Dedifferentiated amniotic fluid mesenchymal stem cell (primary cell): ENCODE measurements around the gene RHBDF1.

Experiments
- DNase-seq: peaks from one replicate; pipeline ENCODE4 v3.0.0-alpha.2; 2016; ENCODE audit errors: extremely low spot score

RHBDF1 gene

DNA sequence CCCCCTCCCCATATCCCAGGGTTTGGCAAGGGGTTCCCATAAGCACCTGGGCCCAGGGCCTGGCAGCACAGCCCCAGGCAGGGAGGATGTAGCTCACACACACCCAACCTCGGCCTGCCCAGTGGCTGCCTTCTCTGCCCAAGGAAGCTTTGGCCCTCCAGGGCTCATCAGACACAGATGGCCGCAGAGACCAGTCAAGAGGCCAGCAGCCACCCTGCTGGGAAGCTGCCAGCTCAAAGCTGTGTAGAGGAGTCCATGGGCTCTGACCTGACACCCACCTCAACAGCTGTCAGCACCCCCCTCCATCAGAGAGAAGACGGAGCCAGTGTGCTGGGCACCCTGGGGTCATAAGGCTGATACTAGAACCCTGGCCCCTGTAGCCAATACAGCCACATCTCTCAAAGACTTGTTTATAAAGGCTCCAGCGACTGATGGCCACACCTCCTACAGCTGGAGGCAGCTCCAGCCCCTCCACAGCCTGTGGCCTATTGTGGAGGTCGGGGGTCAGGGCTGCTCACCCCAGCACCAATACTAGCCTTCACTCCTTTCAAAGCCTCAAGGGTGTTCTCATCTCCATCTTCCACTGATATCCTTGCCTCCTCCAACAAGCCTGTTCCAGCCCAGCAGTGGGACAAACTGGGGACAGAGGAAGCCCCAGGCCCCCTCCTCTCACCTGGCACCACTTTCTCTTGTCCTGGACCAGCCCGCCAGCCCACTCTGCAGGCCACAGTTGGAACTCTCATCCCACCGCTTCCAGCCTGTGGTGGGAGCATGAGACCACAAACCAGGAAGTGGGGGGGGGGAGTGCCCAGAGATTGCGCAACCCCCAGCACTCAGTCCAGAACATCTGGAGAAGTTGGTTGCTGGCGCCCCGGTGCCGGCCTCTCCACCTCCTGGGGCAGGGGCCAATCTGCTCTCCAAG, 3.4 kb upstream of the RHBDF1 start:
- peak; percentile 70 for DNase-seq

DNA sequence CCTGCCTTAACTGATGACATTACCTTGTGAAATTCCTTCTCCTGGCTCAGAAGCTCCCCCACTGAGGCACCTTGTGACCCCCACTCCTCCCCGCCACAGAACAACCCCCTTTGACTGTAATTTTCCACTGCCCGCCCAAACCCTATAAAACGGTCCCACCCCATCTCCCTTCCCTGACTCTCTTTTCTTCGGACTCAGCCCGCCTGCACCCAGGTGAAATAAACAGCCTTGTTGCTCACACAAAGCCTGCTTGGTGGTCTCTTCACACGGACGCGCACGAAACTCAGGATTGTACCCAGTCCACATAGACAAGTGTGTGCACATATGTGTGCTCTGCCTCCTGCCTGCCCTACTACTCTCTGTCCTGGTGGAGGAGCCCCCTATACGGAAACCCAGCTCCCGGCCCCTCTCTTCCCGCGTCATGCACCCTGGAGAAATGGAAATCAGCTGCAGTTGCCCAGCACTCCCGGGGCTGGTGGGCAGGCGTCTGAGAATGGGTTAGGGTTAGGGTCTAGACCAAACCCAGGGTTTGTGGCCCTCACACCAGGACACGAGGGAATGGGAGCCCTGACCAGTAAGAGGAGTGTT, 2.4 kb upstream of the RHBDF1 start:
- no peak for DNase-seq

DNA sequence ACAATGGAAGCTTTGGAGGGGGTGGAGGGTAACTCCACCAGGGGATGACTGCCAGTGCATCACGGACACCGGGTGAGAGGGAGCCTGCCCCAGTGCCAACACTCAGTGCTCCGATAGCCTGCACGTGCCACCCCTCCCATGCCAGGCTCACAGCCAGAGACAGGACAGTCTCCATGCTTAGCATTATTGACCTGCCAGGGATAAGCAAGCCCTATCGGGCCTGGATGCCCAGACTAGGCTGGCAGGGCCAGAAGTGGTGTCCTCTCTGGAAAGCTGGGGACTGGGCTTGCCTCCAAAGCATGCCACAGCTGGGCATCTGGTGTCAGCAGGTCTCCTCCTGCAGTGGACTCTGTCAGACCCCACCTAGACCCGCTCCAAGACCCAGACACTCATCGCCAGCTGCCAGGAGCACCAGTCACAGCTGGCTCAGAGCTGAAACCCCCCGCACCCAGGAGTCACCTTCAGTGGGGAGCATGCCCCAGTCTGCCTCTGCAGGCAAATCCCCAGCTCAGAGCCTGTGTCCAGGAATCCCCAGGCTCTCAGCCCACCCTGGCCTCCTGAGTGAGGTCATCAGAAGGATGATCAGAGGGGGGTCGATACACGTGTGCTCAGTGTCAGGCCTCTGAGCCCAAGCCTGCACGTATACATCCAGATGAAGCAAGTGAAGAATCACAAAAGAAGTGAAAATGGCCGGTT, 1.8 kb upstream of the RHBDF1 start:
- DNase-seq, result no peak

DNA sequence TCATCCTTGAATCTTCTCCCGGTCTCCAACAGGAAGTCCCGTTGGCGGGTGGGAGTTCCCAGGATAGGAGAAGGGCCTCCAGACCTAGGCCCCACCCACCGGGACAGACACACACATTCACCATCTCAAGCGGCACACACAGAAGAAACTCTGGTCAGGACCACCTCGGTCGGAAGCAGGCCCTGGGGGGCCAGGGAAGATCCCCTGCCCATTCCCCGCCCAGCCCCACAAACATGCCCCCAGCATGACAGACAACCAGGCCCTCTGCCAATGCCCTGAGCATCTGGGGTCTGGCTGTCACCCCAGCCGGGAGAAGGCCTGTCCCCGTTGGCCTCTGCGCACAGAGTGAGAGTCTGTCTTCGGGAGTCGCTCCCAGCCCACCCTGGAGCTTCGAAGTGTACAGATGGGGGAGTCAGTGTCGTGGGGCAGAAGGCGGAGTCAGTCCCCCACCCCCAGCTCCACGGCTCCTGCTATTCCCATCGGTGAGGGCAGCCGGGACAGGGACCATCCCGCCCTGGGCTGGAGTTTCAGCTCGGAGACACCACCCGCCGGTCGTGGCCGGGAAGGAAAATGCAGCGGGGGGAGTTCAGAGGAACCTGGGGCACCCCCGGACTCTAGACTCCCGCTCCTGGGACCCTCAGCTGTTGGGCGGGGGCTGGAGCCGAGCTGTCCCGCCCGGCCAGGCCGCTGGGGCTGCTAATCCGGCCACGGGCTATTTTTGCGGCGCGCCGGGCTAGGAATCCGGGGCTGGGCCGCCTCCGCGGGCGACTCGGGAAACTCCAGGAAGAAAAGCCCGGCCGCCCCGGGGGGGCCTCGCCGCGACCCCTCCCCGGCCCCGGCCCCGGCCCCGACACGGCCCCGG, 660 bp downstream of the RHBDF1 start:
- peak; percentile 63 for DNase-seq

DNA sequence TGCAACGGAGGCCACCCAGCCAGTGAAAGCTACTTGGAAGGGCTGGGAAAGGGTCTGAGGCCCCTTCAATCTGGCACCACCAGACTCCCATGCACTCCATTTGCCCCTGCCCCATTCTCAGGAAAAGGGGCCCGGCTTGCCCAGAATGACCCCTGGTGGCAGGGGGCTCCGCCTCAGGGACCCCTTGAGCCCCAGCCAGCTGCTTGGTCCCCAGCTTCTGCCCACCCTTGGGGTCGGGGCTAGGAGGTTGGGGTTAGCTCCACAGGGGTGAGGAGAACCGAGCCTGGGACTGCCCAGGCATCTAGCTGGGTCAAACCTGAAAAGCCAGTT, 1.3 kb downstream of the RHBDF1 start:
- no peak for DNase-seq

DNA sequence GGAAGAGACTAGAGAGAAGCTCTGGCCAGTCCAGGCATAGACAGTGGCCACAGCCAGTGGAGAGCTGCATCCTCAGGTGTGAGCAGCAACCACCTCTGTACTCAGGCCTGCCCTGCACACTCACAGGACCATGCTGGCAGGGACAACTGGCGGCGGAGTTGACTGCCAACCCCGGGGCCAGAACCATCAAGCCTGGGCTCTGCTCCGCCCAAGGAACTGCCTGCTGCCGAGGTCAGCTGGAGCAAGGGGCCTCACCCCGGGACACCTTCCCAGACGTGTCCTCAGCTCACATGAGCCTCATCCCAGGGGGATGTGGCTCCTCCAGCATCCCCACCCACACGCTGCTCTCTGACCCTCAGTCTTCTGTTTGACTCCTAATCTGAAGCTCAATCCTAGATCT, 3.2 kb downstream of the RHBDF1 start:
- DNase-seq, result no peak

DNA sequence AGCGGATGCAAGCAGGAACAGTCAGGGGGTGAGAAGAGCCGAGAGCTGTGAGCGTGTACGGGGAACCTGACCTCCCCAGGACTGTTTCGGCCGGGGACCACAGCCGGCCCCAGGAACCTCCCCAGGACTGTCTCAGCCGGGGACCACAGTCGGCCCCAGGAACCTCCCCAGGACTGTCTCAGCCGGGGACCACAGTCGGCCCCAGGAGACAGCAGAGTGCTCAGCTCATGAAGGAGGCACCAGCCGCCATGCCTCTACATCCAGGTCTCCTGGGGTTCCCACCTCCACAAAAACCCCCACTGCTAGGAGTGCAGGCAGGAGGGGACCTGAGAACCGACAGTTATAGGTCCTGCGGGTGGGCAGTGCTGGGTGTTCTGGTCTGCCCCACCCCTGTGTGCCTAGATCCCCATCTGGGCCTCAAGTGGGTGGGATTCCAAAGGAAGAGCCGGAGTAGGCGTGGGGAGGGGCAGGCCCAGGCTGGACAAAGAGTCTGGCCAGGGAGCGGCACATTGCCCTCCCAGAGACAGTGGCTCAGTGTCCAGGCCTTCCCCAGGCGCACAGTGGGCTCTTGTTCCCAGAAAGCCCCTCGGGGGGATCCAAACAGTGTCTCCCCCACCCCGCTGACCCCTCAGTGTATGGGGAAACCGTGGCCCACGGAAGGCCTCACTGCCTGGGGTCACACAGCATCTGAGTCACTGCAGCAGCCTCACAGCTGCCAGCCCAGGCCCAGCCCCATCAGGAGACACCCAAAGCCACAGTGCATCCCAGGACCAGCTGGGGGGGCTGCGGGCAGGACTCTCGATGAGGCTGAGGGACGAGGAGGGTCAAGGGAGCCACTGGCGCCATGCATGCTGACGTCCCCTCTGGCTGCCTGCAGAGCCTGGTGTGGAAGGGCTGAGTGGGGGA, 4.3 kb downstream of the RHBDF1 start:
- DNase-seq, result no peak

DNA sequence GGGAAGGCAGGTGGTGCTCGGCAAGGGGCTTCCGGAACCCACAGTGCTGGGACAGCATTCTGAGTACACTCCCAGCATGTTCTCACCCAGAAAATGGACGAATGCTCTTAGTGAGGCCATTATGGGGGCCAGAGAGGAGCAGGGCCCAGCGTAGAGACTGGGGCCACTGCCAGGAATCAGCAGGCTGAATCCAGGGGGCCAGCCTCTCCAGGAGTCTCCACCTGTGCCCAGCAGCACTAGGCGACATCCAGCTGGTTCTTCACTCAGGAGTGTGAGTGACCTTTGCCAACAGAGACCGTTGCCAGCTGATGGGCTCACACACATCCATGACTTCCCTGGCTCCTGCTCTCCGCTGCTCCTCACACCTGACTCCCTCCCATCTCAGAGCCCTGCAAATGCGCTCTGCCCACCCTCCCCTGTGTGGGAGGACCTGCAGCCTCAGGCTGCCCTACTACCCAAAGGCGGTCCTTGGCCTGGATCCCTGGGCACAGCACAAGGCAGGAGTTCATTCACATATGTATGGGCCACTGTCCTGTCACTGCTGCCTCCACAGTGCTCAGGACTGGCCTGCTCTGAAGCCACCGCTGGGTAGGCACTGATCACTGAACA, 5.1 kb downstream of the RHBDF1 start:
- DNase-seq, result no peak

DNA sequence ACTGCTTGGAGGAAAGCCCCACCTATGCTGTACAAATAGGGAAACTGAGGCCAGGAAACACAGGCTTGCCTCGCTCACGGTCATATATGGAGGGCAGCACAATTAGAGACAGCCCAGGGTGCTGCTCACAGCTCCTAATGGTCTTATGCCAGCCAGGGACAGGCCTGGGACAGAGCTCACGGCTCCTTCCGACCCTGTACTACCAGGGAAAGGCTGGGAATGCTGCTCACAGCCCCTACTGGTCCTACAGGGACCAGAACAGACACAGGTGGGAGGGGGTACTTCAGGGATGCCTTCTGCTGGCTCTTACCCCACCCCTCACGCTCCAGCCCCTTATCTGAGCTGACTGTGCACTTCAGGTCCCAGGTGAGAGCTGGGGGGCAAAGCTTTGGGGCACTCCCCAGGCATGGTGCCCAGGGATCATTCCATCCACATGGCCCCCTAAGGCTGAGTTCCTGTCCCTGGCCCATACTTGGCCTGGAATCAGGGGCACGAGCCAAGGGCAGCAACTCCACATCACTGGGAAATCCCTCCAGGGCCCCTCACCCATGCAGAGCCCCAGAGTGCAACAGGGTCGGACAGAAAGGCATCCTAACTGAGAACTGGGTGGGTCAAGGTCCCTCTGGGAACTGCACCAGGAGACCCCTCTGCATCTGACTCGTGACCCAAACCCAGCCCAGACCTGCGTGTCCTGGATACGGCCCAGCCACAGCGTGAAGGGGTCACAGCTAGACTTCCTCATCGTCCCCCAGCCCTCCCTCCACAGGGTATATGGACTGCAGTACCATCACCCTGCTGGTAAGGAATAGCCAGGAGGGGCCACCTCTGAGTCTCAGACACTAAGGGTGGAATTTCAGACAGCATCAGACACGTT, 5.9 kb downstream of the RHBDF1 start:
- DNase-seq, result no peak

DNA sequence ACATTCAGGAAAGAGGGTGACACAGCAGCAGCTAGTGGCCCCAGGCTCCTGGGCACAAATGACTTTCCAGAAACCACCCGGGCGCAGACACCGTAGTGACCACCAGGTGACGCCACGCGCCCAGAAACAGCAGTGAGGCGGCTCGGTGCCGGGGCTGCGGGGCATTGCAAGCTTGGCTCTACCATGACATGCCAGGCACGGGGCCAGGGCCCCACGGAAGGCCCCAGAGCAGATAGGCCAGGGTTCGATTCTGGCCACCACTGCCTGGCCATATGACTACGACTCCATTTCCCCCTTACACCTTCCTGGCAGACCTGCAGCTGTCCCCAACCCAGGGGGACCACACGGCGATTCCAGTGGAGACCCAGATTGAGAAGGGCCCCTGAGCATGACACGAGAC, 6.7 kb downstream of the RHBDF1 start:
- peak; percentile 54 for DNase-seq

DNA sequence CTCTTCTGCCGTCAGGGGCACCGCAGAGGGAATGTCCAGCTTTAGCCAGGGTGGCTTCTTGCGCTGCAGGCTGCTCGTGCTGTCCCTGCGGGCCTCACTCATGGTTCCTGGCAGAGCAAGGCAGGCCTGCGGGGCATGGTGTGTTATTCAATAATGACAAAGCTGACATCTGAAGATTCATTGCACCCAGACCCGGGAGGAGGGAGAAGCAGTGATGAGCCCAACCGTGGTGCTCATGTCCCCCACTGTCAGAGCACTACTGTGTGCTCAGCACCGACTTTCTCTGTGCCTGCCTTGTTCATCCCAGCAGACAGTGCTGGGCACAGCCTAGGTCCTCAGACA, 7.5 kb downstream of the RHBDF1 start:
- DNase-seq, result no peak

DNA sequence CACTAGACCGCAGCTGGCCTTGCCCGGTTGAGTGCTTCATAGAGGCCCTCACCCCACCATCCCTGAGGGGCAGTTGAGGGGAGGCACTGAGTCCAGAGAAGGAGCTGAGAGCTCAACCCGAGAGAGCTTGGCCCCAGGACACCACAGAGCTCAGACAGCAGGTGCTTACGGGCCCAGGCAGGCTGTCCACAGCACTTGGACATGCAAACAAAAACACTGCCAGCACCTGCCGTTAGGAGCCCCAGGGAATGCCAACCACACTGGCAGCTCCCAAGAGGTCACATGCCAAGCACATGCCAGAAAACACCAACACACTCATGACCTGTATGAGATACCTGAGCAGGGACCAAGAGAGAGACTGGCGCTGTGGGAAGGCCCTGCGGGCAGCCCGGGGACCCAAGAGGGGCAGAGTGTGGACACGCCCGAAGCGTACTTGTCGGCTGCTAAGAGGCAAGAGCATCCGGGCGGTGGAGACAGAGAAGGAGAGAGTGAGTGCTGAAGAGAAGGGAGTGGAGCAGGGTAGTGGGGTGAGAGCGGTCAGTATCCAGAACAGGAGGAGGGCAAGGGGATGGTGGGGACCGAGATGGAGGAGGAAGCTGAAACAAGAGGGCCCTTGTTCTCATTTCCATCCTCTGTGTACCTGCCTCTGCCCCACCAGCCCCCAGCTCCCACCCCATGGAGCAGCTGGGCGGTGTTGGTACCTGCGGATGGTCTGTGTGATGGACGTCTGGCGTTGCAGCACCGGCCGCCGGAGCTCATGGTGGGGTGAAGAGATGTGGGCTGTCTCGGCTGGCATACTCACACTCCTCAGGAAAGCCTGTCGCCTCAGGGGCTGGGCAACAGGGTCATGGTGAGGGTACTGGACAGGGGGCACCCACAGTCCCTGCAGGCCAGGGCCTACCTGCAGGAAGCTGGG, 8.2 kb downstream of the RHBDF1 start:
- DNase-seq, result no peak

DNA sequence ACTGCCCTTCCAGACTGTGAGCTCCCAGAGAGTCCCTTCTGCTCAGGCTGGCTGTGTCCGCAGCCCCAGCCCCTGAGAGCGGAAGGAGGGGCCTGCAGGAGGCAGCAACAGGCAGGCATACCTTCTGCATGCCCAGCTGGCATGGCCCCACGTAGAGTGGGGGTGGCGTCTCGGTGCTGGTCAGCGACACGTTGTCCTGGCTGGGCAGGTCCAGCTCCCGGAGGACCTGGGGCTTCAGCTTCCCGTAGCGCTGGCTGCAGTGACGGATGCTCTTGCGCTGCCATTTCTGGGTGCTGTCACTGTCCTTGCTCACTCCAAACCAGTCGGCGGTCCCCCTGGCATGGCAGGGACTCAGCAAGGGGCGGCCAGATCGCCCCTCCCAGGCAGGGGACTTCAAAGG, 9.0 kb downstream of the RHBDF1 start:
- no peak for DNase-seq

DNA sequence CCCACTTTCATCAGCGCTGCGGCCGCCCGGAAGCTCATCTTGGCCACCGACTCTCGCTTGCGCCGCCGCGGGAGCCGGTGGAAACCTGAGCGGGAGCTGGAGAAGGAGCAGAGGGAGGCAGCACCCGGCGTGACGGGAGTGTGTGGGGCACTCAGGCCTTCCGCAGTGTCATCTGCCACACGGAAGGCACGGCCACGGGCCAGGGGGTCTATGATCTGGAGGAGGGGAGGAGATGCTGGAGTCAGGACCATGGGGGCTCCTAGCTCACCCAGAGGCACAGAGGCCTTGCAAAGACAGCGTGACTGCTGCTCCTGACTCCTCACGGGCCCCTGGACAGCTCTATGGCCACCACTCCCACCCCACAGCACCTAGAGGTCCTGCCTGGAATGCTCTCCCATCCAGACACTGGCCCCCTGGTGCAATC, 9.5 kb downstream of the RHBDF1 start:
- DNase-seq, result no peak

DNA sequence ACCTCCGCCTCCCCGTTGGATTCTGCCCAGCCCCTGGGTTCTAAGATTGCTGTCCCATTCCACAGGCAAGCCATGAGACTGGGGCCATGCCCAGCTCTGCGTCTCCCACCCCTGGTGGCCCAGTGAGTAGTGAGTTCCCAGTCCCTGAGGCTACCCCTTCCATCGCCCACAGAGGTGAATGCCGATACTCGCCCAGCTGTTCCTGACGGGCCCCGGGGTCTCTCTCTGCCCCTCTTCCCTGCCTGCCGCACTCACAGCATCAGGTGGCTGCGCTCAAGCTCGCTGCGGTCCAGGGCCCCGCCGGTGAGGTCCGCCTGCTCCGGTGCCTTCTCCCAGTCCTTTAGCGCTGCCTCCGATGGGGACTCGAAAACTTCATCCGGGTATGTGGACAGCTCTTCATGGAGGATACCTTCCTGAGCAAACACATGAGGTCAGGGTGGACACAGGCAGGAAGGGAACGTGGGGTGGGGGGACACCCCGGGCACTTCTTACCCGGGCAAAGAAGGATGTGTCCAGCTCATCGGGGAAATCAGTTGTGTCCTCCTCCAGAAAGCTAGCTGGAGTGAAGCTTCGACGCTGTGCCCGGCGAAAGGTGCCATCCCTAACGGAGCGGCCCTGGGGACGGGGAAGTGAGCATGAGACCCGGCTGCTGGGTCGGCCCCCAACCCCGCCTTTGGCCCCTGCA, 10.0 kb downstream of the RHBDF1 start:
- no peak for DNase-seq

DNA sequence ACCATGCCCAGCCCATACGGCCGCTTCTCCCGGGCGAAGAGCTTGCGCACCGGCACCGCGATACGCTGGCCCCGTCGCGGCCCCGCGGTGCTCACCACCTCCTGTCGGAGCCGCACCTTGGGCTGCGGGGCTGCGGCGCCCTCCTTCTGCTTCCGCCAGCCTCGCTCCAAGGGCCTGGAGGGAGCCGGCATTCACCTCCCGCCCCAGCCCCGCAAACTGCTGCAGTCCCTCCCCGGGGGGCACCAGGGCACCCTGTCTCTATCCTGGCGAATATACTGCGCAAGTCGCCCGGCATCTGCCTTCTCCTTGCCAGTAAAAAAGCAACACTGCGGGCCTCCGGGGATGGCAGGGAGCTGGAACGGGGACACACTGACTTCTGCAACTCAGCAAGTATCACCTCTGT, 10.6 kb downstream of the RHBDF1 start:
- no peak for DNase-seq

DNA sequence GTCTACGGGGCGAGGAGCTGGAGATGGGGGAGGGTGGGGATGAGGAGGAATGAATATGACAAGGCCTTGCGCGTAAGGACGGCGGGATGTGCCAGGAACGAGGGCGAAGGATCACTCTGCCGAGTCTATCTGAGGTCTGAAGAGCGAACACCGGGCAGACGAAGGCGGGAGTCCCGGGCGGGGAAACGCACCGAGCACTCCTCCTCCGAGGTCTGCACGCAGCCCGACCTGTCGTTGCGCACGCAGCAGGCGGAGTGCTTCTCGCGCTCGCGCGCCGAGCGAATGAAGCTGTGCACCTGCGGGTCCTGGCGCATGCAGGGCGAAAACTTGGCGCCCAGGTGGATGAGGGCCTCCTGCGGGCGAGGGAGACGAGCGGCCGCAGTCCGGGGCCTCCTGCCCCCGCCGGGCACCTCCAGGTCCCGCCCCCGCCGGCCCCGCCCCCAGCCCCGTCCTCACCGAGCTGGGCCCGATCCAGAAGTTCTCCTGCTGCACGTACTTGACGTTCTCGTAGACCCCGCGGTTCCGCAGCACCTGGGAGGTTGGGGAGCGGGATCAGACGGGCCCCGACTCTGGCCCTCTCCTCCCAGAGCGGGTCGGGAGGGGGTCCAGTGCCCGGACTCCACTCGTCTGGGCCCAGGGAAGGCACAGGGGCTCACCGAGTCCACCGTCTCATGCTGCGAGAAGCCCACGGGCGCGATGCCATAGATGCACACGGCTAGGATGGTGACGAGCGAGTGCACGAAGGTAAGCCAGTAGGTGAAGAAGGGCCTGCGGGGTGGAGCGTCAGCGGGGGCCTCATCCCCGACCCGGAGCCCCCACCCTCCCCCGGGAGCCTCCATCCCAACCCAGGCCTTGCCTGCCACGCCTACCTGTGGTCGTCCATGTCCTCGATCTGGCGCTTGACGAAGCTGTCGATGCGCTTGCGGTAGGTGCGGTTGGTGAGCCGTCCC, 11.2 kb downstream of the RHBDF1 start:
- no peak for DNase-seq
